Activated naive CD8-positive, alpha-beta T cell treated with anti-CD3 and anti-CD28 coated beads, Interleukin-2, amount 50 U/mL, for 16 hours (primary cell): ENCODE measurements around the gene XRCC3.

ENCODE experiments used
- DNase-seq: peaks from one replicate; pipeline ENCODE4 v3.0.0-alpha.2; 2020; ENCODE audit warnings: low read depth, low spot score

Gene XRCC3

DNA sequence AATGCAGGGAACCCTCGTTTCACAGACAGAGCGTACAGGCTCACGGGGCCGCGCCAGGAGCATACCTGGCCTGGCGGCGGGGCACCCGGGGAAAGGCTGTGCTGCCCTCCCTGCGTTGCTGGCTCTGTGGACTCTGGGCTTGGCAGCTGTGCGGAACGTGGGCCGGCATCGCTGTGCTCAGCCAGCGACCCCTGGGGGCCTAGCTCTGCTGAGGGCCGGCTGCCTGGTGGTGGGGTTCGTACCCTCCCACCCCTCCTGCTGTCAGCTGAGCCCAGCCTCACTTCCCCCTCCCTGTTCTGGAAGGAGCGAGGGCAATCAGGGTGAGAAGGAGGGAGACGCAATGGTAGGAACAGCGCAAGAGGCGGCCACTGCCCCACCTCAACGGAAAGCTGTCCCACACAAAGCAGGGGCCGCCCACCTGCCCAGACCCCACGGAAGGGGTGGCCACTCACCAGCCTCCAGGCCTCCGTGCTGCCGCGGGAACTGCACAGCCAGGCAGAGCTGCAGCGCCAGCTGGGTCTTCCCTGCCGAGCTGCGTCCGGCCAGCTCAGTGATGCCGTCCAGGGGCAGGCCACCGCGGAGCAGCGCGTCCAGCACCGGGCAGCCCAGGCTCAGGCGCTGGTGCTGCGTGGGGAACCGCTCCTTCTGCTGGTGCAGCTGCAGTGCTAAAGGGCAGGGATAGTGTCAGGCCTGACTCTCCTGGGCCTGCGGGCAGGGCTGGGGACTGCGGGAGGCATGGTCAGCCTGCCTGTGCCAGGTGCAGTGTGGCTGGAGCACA lies 8.5 kb downstream of the XRCC3 start:
- no peak for DNase-seq

GRCh38 chr14:103705504-103706284 lies 9.6 kb downstream of the XRCC3 start:
- DNase-seq, result no peak

DNA sequence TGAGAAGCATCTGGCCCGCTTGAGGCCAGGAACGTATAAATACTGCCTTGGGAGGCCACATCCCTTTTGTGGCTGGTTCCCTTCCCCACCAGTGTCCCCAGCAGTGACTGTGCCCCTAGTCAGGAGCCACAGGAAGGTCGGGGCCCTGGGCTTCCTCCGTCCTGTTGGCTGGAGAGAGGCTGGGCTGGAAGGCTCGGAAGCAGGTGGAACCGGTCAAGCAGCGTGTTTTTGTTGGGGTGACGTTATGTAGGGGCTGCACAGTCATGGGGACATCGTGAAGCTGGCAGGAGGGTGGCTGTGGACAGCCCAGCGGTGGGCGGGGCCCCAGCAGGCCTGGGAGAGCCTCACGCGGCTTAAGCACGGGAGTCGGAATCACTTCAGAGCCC lies 10.1 kb downstream of the XRCC3 start:
- DNase-seq, result no peak

GRCh38 chr14:103704708-103705107 lies 10.5 kb downstream of the XRCC3 start:
- no peak for DNase-seq

DNA sequence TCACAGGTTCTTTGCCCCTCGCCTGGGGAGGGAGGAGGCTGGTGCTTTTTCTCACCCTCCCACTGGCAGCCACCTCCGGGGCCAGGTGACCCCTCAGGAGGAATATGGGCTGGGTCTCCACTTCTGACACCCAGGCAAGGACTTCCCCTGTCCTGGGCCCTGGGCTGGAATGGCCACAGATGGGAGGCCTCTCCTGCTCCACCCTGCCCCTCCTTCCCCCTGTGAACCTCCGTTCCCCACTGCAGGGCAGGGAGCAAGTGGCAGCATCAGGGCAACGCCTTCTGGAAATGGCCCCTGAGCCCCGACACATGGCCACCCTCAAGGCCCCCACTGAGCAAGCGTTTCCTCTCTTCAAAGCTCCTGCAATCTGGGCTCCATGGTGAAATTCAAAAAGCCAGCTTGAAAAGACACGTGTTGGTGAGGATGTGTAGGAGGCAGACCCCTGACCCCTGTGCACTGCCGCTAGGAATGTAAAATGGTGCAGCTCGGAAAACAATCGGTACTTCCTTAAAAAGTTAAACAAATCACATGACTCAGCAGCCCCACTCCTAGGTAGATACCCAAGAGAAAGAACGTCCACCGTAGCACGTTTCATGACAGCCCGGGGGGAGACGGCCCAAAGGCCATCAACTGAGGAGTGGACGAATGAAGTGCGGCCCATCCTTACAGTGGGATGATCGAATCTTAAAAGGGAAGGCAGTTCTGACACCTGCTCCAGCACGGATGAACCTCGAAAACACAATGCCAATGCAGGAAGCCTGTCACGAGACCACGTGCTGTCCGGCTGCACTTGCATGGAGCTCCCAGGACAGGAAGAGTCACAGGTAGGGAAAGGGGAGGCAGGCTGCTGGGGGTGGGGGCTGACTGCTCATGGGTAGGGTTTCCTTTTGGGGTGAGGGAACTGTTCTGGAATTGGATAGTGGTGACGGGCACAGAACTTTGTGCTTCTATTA lies 11.5 kb downstream of the XRCC3 start:
- no peak for DNase-seq

- DNase-seq, result no peak
These were observed 12.5 kb downstream of the XRCC3 start for GRCh38 chr14:103702497-103703432.

DNA sequence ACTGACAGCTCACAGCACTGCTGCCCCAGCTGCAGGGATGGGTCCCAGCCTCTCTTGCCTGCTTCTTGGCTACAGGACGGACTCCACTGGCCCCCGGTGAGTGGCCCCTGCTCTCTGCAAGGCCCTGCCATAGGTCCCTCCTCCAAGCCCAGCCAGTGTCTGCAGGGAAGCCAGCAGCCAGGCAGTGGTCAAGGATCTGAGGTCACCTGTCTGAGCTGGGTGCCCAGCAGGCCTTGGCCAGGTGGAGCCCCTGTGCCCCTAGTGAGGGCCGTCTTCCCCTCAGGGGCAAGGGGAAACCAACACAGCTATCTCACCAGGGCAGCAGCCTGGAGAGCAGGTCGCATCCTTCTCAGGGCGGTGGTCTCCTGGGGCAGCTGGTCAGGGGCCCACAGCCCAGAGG lies 13.2 kb downstream of the XRCC3 start:
- DNase-seq, result no peak

GRCh38 chr14:103700753-103701490 lies 14.3 kb downstream of the XRCC3 start:
- DNase-seq, result no peak

DNA sequence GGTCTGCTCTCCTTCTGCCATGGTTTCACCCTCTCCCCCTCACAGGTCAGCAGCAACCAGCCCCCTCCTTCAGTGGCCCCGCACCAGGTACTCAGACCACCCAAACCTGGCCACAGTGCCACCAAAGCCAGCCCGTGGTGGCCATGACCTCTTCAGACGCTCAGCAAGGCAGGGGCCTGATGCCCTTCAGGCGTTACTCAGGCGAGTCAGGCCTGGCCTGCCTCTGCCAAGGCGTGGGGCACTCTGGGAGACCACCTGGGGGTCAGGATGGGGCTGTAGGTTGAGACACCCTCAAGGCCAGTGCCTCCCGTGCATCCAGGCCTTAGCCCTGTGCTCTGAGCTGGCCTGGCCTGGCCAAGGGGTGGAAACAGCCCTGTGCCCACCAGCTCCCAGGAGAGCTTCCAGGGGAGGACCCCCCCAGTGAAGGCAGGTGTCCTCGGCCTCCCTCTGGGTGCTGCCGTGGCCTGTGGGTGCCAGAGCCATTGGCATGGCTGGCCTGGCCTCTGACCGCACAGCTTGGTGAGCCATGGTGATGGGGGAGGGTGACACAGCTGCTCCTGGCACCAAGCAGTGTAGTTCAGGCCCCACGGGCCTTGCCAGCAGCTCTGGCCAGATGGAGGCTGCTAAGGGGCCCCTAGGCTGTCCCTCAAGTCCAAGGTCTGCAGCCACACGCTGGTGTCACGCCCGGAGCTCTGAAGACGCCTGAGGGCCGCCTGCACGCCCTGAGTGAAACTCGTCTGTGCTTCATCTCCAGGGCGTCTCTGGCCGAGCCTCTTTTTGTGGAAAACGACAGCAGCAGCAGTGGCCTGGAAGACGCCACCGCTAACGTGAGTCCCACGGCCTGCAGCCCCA lies 15.1 kb downstream of the XRCC3 start:
- DNase-seq, result no peak

DNA sequence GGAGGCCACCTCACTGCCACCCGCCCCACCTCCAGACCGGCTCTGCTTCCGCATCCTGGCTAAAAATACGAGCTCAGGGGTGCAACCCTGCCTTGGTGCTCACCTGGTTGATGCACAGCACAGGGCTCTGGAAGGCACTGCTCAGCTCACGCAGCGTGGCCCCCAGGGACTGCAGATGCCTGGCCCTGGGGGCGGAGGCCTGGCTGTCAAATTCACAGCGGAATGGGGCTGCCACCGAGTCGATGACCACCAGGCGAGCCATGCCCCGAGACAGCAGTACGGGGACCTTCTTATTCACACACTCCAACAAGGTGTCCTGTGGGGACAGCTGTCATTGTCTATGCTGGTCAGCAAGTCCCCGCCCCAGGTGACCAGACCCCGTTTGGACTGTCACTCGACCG lies 16.0 kb downstream of the XRCC3 start:
- DNase-seq, result no peak

GRCh38 chr14:103698380-103699260 lies 16.6 kb downstream of the XRCC3 start:
- DNase-seq, result no peak

- no peak for DNase-seq
These were observed 17.5 kb downstream of the XRCC3 start for GRCh38 chr14:103697603-103698379.

DNA sequence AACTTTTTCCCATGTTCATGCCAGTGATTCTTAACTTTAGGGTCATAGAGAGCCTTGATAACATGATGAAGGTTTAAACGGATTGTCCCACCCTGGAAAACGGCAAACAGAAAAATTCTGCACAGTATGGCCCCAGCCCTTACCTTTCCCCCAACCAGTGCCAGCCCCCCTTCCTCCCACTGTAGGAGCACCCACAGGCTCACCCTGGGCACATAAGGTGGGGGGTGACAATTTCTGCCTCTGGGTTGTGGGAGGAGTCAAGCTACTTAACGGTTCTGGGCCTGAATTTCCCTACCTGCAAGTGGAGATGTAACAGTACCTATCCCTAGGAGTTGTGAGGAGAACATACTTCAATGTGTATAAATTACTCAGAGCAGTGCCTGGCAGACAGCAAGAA lies 18.0 kb downstream of the XRCC3 start:
- DNase-seq, result no peak

DNA sequence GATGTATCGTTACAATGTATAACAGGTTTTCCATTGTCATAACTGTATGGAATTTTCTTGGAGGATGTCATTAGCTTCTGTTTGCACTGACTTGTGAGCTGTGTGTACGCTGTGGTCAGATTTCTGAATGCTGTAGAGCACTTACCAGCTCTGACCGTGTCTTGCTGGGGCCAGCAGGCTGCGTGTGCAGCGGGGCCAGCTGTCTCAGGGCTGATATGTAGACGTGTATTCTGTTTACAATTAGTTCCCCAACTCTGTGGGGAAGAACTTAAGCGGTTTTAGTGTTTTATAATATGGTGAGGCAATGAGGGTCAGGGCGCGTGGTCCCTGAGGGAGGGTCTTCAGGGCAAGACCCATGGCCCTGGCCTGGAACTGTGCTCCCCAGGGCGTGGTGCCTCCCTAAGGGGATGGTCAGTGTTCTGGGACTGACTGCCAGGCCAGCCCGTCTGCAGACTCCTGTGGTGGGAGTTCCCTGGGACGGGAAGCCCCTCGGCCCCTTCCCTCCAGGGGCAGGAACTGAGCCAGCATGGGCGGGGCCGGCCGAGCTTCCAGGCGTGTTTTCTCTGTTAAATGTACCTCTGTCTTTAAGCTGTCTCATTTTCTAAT lies 18.7 kb downstream of the XRCC3 start:
- no peak for DNase-seq

DNA sequence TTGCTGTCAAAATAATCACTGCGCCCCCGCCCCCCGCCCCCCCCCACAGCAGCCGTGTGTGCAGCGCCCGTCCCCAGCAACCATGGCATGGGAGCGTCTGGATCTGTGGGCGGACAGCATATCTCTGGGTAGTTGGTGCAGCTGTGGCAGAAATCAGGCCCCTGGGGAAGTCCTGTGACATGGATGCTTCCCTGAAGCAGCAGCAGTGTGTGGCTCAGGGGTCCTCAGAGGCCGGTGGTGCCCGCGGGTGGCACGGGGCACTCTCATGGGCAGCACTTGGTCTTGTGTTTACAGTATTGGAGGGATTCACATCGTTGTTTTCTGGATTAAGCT lies 19.2 kb downstream of the XRCC3 start:
- DNase-seq, result no peak

DNA sequence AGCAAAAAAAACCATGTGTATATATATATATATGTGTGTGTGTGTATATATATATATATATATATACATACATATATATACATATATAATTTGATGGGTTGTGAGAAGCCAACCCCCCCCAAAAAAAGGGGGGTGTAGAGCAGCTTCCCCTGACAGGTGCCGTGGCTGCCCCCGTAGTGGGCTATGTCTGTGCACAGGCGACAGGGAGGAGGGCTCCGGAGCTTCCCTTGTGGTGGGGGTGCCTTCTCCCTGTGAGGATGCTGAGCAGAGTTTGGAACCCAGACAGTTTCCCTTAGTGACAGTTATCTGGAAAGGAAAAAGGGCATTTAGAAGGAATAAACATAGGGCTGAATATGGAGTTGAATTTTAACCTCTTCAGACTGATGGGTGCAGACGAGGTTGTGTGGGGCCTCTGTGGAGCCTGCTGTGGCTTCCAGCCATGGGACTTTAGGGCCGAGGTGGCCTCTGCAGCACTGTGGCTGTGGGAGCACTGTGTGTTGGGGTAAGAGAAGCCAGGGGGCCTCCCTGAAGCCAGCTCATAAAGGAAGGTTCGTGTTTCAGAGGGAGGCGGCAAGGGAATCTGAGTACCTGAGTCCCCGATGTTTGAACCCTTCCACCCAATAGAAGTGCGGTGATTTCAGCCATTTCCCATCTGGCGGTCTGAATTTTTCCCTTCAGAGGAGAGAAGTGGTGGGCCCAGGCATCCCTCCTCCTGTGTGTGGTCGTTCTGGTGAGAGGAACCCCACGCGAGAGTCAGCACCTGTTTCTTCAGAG lies 19.8 kb downstream of the XRCC3 start:
- no peak for DNase-seq
